ENCODE results near the gene SLC22A1.

DNA sequence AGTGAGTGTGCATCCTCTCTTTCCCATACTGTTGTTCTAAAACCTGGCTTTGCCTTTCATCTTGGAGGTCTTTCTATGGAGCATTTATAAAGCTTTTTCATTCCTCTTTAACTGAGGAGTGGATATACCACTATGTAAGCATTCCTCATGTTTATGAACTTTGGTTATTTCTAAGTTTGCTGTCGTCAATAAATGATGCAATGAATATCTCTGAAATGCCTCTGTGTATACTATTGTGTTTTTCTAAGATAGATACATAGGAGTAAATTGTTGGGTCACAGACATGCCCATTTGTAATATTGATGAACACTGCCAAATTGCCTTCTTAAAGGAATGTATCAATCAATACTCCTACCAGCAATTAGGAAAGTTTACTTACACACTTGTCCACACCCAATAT is 83.1 kb downstream of the SLC22A1 start:
- TF ChIP-seq CTCF (IDR thresholded peaks at IDR 0.05; ENCODE audit: low read depth, low read length, missing input control) (no peak), GABPA (IDR thresholded peaks at IDR 0.05 in 1 of 2, conservative IDR thresholded peaks at IDR 0.05 in 1 of 2) (no peak), JUND (IDR thresholded peaks at IDR 0.05) (no peak), TAF1 (conservative IDR thresholded peaks at IDR 0.05) (no peak), RAD21 (IDR thresholded peaks at IDR 0.05) (no peak), EGR1 (IDR thresholded peaks at IDR 0.05; ENCODE audit: low read depth in 2 of 2) (no peak)
- TF ChIP-seq, protein P1, sequence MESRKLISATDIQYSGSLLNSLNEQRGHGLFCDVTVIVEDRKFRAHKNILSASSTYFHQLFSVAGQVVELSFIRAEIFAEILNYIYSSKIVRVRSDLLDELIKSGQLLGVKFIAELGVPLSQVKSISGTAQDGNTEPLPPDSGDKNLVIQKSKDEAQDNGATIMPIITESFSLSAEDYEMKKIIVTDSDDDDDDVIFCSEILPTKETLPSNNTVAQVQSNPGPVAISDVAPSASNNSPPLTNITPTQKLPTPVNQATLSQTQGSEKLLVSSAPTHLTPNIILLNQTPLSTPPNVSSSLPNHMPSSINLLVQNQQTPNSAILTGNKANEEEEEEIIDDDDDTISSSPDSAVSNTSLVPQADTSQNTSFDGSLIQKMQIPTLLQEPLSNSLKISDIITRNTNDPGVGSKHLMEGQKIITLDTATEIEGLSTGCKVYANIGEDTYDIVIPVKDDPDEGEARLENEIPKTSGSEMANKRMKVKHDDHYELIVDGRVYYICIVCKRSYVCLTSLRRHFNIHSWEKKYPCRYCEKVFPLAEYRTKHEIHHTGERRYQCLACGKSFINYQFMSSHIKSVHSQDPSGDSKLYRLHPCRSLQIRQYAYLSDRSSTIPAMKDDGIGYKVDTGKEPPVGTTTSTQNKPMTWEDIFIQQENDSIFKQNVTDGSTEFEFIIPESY (IDR thresholded peaks at IDR 0.05) = no peak
